UCSD-AML1 (cell line): ENCODE results near the gene NXPE3.

Experiments
- DNase-seq: peaks from one replicate; lab custom pipeline; 2025; ENCODE audit not compliant: unreplicated experiment; lab: John Stamatoyannopoulos, UW

Gene NXPE3

GRCh38 chr3:101802179-101802578 lies 23.2 kb downstream of the NXPE3 start:
- no peak for DNase-seq

GRCh38 chr3:101803173-101803782 lies 24.3 kb downstream of the NXPE3 start:
- DNase-seq, result no peak

- DNase-seq, result no peak
Observed at GRCh38 chr3:101803939-101804338, 24.9 kb downstream of the NXPE3 start.

- DNase-seq, result no peak
Observed at GRCh38 chr3:101806491-101806890, 27.5 kb downstream of the NXPE3 start.

- no peak for DNase-seq
Observed at GRCh38 chr3:101807888-101808287, 28.9 kb downstream of the NXPE3 start.

GRCh38 chr3:101809178-101810021 lies 30.4 kb downstream of the NXPE3 start:
- no peak for DNase-seq

GRCh38 chr3:101810022-101810418 lies 31.0 kb downstream of the NXPE3 start:
- DNase-seq, result no peak

GRCh38 chr3:101811875-101812274 lies 32.9 kb downstream of the NXPE3 start:
- no peak for DNase-seq

GRCh38 chr3:101812895-101813294 lies 33.9 kb downstream of the NXPE3 start:
- DNase-seq, result no peak

GRCh38 chr3:101813817-101814440 lies 34.9 kb downstream of the NXPE3 start:
- DNase-seq, result no peak

GRCh38 chr3:101814835-101815234 lies 35.8 kb downstream of the NXPE3 start:
- DNase-seq, result no peak

- DNase-seq, result no peak
Observed at GRCh38 chr3:101816215-101817149, 37.5 kb downstream of the NXPE3 start.

- DNase-seq, result no peak
Observed at GRCh38 chr3:101817992-101818391, 39.0 kb downstream of the NXPE3 start.

GRCh38 chr3:101819649-101820206 lies 40.7 kb downstream of the NXPE3 start:
- no peak for DNase-seq

- DNase-seq, result no peak
Observed at GRCh38 chr3:101821503-101821902, 42.5 kb downstream of the NXPE3 start.

- no peak for DNase-seq
Observed at GRCh38 chr3:101823525-101823924, 44.5 kb downstream of the NXPE3 start.

- no peak for DNase-seq
Observed at GRCh38 chr3:101824702-101825101, 45.7 kb downstream of the NXPE3 start.

- no peak for DNase-seq
Observed at GRCh38 chr3:101825904-101826445, 47.0 kb downstream of the NXPE3 start.

- peak; percentile 57 for DNase-seq
Observed at GRCh38 chr3:101827211-101828174, 48.5 kb downstream of the NXPE3 start.
